Activated CD8-positive, alpha-beta memory T cell treated with anti-CD3 and anti-CD28 coated beads, Interleukin-2, amount 50 U/mL, for 4 hours (primary cell): ENCODE data around the gene DENND1A.

Experiments
- DNase-seq: peaks from one replicate; pipeline ENCODE4 v3.0.0-alpha.2; 2020

The DENND1A gene

DNA sequence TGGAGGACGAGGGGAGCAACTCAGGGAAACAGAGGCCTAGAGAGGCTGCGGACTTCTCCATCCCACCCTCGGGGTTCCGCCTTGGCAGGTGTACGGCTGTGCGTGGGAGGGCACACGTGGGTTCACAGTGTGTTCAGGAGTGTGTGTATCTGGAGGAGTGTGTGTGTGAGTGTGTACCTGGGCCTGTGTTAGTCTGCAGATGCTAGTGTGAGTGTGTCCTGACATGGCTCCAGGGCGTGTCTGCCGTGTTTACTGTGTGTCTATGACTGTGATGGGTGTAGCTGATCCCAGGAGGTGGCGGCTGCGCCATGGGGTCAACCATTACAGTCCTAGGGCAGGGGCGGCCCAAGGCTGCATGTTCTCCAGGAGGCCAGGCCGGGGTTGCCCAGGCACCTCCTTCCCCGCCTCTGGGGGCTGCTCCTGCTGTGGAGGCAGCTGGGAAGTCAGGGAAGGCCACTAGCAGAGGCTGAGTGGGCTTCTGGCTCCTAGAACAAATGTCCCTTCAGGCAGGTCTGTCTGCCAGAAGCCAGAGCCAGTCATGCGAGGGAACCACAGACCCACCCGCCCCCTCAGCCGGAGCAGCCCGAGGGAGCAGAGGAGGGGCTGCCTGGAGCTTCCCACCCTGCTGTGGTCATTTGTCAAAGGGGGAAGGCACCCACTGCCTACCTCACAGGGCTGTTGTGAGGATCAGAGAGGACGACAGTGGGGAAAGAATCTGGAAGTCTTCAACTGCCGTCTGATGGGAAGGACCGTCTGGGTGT, 552.5 kb downstream of the DENND1A start:
- DNase-seq: no peak

DNA sequence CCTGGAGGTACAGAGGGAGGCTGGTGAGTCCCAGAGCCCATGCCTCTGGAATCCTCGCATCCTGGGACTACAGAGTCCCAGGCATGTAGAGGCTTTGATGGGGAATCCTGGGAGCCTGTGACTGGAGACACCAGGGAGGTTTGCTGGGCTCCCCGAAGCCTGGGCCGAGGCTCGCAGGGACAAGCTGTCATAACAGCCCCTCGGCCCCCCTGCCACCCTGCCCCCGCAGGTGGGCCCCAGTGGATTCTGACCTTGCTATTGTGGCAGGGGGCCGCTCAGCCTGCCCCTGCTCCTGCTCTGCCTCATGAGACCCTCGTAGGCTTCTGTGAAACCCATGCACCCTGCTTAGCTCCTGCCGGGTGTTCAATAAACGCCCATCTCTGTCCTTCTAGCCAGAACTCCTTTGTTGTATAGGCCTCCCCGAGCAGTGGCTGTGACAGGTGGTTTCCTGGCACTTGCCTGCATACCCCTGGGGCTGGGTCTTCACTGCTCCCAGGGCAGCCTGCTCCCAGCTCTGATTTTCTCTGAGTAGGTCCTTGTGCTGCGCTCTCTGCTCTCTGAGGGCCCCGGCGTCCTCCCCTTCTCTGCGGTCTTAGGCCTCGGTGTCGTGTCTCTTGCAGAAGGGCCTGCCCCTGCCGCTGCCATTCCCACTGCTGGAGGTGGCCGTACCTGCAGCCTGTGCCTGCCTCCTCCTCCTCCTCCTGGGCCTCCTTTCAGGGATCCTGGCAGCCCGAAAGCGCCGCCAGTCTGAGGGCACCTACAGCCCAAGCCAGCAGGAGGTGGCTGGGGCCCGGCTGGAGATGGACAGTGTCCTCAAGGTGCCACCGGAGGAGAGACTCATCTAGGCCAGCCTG, 553.5 kb downstream of the DENND1A start:
- no peak for DNase-seq

GRCh38 chr9:123375469-123376132, 554.3 kb downstream of the DENND1A start:
- no peak for DNase-seq

DNA sequence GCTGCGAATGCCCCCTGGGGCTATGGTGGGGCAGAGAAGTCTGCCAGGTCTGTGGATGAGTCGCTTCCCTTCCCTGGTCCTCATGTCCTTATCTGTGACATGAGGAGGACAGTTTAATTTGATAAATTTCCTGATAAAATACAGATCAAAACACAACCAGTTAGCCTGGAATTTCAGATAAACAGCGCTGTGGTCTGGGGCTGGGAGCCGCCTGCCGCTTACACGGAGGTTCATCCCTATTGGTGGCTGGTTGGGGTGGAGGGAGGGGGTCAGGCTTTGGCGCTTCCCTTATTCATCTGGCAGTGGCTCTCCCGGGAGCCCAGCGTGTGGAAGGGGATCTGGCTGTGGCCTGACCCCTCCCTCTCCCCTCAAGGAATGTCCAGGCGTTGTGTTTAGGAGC, 556.0 kb downstream of the DENND1A start:
- DNase-seq: no peak

- DNase-seq: no peak
Observed at GRCh38 chr9:123373447-123373923, 556.4 kb downstream of the DENND1A start.

DNA sequence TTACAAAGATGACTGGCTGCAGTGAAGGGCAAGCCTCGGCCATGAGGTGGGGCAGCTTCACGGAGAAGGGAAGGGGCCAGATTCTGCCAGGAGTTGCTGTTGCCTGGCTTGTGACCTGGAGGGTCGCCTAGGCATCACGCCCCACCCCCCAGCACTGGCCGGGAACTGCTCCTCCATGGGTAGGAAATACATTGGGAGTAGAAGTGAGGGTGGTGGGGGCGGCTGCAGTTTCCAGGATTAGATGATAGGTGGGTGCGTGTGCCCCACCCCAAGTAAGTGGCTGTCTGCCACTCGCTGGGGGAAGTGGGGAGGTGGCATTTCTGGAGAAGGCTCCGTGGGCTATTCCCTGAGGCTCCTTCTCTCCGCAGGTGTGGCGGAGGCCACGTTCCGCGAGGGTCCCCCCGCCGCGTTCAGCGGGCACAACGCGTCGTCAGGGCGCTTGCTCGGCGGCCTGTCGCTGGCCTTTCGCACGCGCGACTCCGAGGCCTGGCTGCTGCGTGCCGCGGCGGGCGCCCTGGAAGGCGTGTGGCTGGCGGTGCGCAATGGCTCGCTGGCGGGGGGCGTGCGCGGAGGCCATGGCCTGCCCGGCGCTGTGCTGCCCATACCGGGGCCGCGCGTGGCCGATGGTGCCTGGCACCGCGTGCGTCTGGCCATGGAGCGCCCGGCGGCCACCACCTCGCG, 557.0 kb downstream of the DENND1A start:
- DNase-seq: no peak

GRCh38 chr9:123371805-123372590, 557.9 kb downstream of the DENND1A start:
- DNase-seq: no peak

DNA sequence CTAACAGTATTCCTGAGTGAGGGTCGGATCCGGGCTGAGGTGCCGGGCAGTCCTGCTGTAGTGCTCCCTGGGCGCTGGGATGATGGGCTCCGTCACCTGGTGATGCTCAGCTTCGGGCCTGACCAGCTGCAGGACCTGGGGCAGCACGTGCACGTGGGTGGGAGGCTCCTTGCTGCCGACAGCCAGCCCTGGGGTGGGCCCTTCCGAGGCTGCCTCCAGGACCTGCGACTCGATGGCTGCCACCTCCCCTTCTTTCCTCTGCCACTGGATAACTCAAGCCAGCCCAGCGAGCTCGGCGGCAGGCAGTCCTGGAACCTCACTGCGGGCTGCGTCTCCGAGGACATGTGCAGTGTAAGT, 558.7 kb downstream of the DENND1A start:
- no peak for DNase-seq

DNA sequence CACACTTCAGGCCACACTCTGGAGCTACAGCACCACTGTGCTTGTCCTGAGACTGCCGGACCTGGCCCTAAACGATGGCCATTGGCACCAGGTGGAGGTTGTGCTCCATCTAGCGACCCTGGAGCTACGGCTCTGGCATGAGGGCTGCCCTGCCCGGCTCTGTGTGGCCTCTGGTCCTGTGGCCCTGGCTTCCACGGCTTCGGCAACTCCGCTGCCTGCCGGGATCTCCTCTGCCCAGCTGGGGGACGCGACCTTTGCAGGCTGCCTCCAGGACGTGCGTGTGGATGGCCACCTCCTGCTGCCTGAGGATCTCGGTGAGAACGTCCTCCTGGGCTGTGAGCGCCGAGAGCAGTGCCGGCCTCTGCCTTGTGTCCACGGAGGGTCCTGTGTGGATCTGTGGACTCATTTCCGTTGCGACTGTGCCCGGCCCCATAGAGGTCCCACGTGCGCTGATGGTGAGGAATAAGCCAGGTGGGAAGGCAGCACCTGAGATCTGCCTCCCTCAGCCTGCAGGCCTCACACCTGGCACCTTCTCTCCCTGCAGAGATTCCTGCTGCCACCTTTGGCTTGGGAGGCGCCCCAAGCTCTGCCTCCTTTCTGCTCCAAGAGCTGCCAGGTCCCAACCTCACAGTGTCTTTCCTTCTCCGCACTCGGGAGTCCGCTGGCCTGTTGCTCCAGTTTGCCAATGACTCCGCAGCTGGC, 559.2 kb downstream of the DENND1A start:
- no peak for DNase-seq

- DNase-seq: no peak
Observed at GRCh38 chr9:123370108-123370507, 559.8 kb downstream of the DENND1A start.

GRCh38 chr9:123369296-123369695, 560.6 kb downstream of the DENND1A start:
- no peak for DNase-seq

DNA sequence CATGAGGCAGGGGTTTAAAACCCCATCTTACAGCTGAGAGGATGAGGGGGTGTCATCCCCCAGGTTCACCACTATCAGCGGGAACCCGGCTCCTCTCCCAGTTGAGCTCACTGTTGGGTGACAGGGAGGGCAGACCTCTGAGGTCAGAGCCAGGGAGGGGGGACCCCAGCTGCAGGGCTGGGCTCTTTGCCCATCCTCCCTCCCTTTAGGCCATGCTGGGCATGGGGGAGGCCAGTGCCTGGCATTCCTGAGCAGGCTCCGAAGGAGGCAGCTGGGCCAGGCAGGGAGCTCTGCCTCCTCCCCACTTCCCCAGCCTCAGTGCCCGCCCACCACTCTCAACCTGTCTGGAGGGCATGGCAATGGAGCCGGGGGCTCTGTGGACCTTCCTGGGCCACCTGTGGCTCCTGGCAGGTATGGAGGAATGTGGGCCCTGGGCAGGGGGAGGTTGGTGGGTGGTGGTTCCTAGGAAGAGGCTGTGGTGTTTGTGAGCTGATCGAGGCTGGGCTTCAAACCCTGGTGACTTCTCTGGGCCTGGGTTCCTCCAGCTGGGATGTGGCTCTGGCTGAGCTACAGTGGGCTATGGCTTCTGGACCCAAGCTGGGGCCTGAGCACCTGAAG, 561.3 kb downstream of the DENND1A start:
- no peak for DNase-seq

DNA sequence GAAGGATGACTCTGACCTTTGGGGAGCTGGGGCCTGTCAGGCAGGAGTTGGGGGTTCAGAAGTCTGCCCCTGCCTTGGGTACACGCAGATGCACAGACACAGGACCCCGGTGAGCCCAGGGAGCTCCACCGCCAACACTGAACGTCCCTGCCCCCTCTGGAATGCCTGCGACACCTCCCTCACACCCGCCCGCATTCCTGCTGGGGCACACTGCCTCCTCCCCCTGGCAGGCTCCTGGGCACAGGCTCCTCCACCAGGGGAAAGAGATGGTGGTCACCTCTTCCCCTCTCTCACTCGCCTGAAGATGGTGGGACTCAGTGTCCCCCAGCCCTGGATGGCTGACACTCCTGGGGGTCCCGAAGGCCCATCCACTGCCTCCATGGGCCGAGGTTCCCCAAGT, 561.9 kb downstream of the DENND1A start:
- no peak for DNase-seq

GRCh38 chr9:123365881-123366528, 563.9 kb downstream of the DENND1A start:
- DNase-seq: no peak

DNA sequence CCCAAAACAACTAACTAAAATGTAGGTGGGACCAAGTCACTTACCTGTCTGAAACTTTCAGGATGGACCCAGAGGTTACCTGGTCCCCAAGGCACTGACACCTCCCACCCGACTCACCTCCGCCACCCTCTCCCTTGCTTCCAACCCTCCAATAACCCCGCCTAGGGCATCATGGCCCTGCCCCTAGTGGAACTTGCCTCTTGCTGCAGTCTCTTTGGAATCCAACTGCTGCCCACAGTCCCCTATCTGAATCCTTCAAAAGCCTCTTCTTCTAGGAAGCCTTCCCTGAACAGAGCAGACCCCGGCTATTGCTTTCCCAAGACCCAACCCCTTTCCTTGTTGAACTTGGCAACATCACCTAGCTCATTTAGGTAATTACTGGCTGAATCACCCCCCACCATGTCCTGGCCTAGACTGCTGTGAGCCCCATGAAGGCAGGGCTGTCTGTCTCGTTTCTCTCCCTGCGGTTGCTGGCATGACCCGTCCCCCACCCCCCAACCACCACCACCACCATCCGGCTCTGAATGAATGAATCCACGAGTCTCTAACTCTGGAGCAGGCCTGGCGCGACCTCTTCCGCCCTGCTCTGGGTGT, 564.5 kb downstream of the DENND1A start:
- DNase-seq: no peak

DNA sequence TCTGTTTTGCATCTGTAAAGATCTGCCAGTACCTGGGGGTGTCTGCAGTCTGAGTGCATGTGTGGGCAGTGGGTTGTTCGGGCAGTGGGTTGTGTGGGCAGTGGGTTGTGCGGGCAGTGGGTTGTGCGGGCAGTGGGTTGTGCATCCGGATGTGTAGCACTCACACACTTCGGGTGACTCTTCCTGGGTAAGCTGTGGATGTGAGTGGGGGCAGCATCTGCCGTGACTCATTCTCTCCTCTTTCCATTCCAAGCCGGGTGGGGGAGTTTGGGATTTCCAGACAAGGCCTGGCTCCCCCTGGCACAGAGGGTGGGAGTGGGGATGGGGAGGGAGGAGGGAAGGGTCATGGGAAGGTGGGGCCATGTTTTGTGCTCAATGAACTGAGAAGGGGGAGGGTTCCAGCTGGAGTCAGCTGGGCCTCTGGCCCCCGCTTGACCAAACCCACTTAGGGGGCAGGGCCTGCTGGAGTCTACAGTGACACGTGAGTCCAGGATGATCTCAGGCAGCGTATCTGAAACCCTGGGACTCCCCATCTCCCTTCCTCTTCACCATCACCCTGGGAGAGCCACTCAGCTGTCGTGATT, 565.6 kb downstream of the DENND1A start:
- DNase-seq: no peak

GRCh38 chr9:123362856-123363255, 567.1 kb downstream of the DENND1A start:
- no peak for DNase-seq

- DNase-seq: no peak
Observed at GRCh38 chr9:123361731-123362510, 568.0 kb downstream of the DENND1A start.
